Gastrocnemius medialis (tissue), 4 donors: ENCODE results near the gene CPEB3. TPM values are rescaled to one million over a fixed set of nuclear protein-coding genes. Genes with fewer than 3 reads are reported as not detected.

Source experiments
- ATAC-seq, 2 donors: fragments of 150-250 bp; one replicate each; pipeline ENCODE4 v1.9.1; 2016
- DNase-seq, 2 donors: peaks; one replicate each; pipeline ENCODE4 v3.0.0-alpha.2; 2019
- H3K27ac ChIP-seq, 4 donors: fragments of 200-600 bp; sonication (generic); 1 replicate in 1 of 4; 2 replicates in 3 of 4; pipeline ENCODE4 v1.5.1; 2016 to 2018; ENCODE audit warnings: mild to moderate bottlenecking in 2 of 4, moderate library complexity in 1 of 4
- H3K27me3 ChIP-seq, 3 donors: fragments of 200-600 bp; sonication (generic) in 2 of 3; 1 replicate in 1 of 3; 2 replicates in 2 of 3; pipeline versions ENCODE4 v1.5.1 to v1.6.0; 2016 to 2019; ENCODE audit warnings: mild to moderate bottlenecking in 1 of 3, moderate library complexity in 1 of 3
- H3K36me3 ChIP-seq, 2 donors: fragments of 200-600 bp; sonication (generic) in 1 of 2; one replicate each; pipeline ENCODE4 v1.5.1; 2017 to 2018
- H3K4me1 ChIP-seq, 2 donors: fragments of 200-600 bp; sonication (generic) in 1 of 2; one replicate each; pipeline ENCODE4 v1.5.1; 2016 to 2017; ENCODE audit warnings: mild to moderate bottlenecking in 2 of 2
- H3K4me3 ChIP-seq, 4 donors: fragments of 200-600 bp; sonication (generic) in 3 of 4; 1 replicate in 1 of 4; 2 replicates in 3 of 4; pipeline ENCODE4 v1.5.1; 2016 to 2019; ENCODE audit warnings: mild to moderate bottlenecking in 2 of 4
- H3K9me3 ChIP-seq, 3 donors: fragments of 200-600 bp; sonication (generic) in 2 of 3; 1 replicate in 1 of 3; 2 replicates in 2 of 3; pipeline ENCODE4 v1.5.1; 2016 to 2019
- POLR2A ChIP-seq, 2 donors: fragments of 450-650 bp; IDR thresholded peaks; one replicate each; pipeline ENCODE4 v1.6.1; 2017; ENCODE audit warnings: antibody characterized with exemption in 2 of 2, mild to moderate bottlenecking in 2 of 2, moderate library complexity in 2 of 2
- in situ Hi-C, 4 donors: fragments of 200-750 bp; cut with MboI; loops; one replicate each; pipeline versions ENCODE4 v1.15.0 to v1.8.0; 2017; ENCODE audit warnings: low sequenced_read_pairs in 4 of 4
- intact Hi-C: fragments of 100-400 bp; cut with DNase I; formaldehyde crosslinking; loops from one replicate; pipeline ENCODE4 v1.15.1; 2023; ENCODE audit warnings: low total_unique reads
- total RNA-seq, 4 donors: library from RNA; depleted of rRNA; stranded (reverse); fragments of >200 nt; gene quantifications; one replicate each; pipeline versions ENCODE4 v1.1.0 to v1.2.3, GENCODE V29; 2016
- TF ChIP-seq, protein P1 (sequence below), 5 experiments: fragments of 450-650 bp in 3 of 5; fragments of 200-600 bp in 2 of 5; sonication (generic) in 2 of 5; IDR thresholded peaks in 4 of 5; conservative IDR thresholded peaks in 1 of 5; 1 replicate in 4 of 5; 2 replicates in 1 of 5; pipeline ENCODE4 v1.5.1; 2016 to 2019; ENCODE audit warnings: antibody characterized with exemption in 5 of 5, mild to moderate bottlenecking in 3 of 5, moderate library complexity in 3 of 5

Gene CPEB3
- total RNA-seq, 4 donors from 2014 or later, result 14.5 to 22.5 (median 18.0) TPM

- Histone ChIP-seq H3K36me3 (no peaks in the 10 kb centered on the region), H3K4me3 (no peak overlapping the region), H3K27me3 (no peaks in the 10 kb centered on the region), H3K9me3 (no peaks in the 10 kb centered on the region), H3K4me1 (peaks cover 6 to 19% of the 10 kb centered on the region in 2 donors), H3K27ac (peak overlapping the region in 1 of 4 donors; percentile 5)
- ATAC-seq (no peak), DNase-seq (no peak)
- in situ Hi-C loops, result no loop called here
- TF ChIP-seq, protein P1, sequence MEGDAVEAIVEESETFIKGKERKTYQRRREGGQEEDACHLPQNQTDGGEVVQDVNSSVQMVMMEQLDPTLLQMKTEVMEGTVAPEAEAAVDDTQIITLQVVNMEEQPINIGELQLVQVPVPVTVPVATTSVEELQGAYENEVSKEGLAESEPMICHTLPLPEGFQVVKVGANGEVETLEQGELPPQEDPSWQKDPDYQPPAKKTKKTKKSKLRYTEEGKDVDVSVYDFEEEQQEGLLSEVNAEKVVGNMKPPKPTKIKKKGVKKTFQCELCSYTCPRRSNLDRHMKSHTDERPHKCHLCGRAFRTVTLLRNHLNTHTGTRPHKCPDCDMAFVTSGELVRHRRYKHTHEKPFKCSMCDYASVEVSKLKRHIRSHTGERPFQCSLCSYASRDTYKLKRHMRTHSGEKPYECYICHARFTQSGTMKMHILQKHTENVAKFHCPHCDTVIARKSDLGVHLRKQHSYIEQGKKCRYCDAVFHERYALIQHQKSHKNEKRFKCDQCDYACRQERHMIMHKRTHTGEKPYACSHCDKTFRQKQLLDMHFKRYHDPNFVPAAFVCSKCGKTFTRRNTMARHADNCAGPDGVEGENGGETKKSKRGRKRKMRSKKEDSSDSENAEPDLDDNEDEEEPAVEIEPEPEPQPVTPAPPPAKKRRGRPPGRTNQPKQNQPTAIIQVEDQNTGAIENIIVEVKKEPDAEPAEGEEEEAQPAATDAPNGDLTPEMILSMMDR (IDR thresholded peaks at IDR 0.05 in 4 of 5, conservative IDR thresholded peaks at IDR 0.05 in 1 of 5), result no peak
- TF ChIP-seq POLR2A (IDR thresholded peaks at IDR 0.05), result no peak
- intact Hi-C loops, result no loop called here
Observed at GRCh38 chr10:92130622-92131274, 160.1 kb downstream of the CPEB3 start.

DNA sequence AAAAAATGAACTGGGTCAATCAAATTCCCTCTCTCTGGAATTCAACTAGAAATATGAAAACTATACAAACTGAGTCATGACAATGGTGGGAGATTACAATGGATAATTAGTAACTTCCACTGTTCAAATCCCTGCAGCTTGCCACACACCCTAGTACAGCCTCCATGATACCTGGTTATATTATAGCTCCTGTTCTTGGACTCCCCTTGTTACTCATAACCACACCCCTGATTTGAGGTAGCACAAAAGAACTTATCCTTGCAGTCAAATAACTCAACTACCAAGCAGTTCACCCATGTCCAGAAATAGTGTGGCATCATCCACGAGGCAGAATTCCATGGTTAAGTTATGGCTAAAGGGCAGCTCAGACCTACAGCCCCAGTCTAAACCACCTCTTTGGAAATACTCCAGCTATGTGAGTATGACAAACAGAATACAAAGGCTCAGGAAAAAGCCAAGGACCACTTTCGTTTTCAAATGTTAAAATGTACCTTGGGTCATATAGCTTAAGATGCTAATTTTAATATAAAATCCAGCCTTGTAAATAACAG is 164.7 kb downstream of the CPEB3 start:
- H3K27ac ChIP-seq, result peak overlapping the region in 2 of 4 donors; percentile 14 to 72
- ATAC-seq, result no peak
- no peak overlapping the region for H3K4me3 ChIP-seq
- in situ Hi-C loops (loop anchor here in 1 of 4 donors (5.0 kb wide), 1 partner anchor 51 kb away; no protein-coding TSS in a partner anchor), intact Hi-C loops (no loop called here)
- no peak for DNase-seq
- H3K4me1 ChIP-seq, result peaks cover 50 to 53% of the 10 kb centered on the region in 2 donors
- no peaks in the 10 kb centered on the region for H3K9me3 ChIP-seq
- no peaks in the 10 kb centered on the region for H3K36me3 ChIP-seq
- H3K27me3 ChIP-seq, result no peaks in the 10 kb centered on the region
- TF ChIP-seq POLR2A (IDR thresholded peaks at IDR 0.05), result no peak
- TF ChIP-seq, protein P1 (IDR thresholded peaks at IDR 0.05 in 4 of 5, conservative IDR thresholded peaks at IDR 0.05 in 1 of 5), result no peak

DNA sequence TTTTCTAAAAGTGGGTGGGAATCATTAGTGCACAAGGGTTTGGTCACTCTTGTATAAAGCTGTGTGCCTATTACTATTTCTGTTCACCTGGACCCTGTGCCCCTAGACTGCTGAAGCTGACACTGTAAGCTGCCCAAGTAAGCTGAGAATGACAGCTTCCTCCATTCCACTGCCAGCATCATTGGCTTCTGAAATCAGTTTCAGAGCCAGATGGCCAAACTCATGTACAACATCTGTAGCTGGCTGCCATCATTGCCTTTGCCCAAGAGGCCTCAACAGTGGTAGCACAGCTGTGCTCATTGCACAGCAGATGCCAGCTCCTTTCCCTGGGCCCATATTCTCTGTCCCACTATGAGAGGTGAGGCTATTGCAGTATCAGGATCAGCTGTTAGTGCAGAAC is 165.7 kb downstream of the CPEB3 start:
- ATAC-seq (peak in 1 of 2 donors; percentile 59), DNase-seq (peak in 1 of 2 donors; percentile 28)
- Histone ChIP-seq H3K4me3 (no peak overlapping the region), H3K9me3 (no peaks in the 10 kb centered on the region), H3K36me3 (no peaks in the 10 kb centered on the region), H3K27me3 (no peaks in the 10 kb centered on the region), H3K27ac (peak overlapping the region; percentile 32 to 72 (median 50)), H3K4me1 (peaks cover 50 to 51% of the 10 kb centered on the region in 2 donors)
- intact Hi-C loops, result no loop called here
- no peak for TF ChIP-seq POLR2A (IDR thresholded peaks at IDR 0.05)
- TF ChIP-seq, protein P1 (IDR thresholded peaks at IDR 0.05 in 4 of 5, conservative IDR thresholded peaks at IDR 0.05 in 1 of 5), result no peak
- in situ Hi-C loops, result loop anchor here in 1 of 4 donors (5.0 kb wide), 1 partner anchor 52 kb away; no protein-coding TSS in a partner anchor

DNA sequence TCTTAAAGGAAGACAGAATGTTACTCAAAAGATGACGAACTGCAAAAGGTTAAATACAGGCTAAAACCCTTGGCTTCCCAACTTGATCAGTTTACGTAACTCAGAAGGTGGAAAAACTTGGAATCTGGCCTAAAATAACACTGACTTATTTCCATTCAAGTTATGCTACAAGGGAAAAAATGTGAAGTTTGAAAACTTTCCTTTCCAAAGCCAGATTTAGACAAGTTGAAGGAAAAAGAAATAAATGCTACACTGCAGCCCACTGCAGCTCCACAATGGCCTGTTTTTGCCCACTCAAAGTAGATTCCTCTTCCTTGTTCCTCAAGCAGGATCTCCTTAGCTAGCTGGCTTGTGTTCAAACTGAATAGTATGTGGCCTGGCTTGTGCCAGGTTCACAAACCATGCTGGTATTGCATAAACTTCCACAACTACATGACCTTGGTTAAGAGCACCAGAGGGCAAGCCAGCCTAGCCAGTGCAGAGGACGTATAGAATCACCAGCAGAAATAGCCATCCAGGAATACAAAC is 166.2 kb downstream of the CPEB3 start:
- Histone ChIP-seq H3K9me3 (no peaks in the 10 kb centered on the region), H3K27me3 (no peaks in the 10 kb centered on the region), H3K27ac (peak overlapping the region; percentile 32 to 72 (median 50)), H3K36me3 (no peaks in the 10 kb centered on the region), H3K4me1 (peaks cover 50 to 51% of the 10 kb centered on the region in 2 donors), H3K4me3 (no peak overlapping the region)
- ATAC-seq (peak; percentile 38 to 72), DNase-seq (peak in 1 of 2 donors; percentile 22)
- intact Hi-C loops, result no loop called here
- in situ Hi-C loops, result loop anchor here in 1 of 4 donors (5.0 kb wide), 1 partner anchor 53 kb away; no protein-coding TSS in a partner anchor
- TF ChIP-seq, protein P1 (IDR thresholded peaks at IDR 0.05 in 4 of 5, conservative IDR thresholded peaks at IDR 0.05 in 1 of 5), result no peak
- no peak for TF ChIP-seq POLR2A (IDR thresholded peaks at IDR 0.05)
